GM12878 (cell line): ENCODE measurements around the gene HINFP. TPM values are rescaled to one million over a fixed set of nuclear protein-coding genes. Genes with fewer than 3 reads are reported as not detected.

Experiments used
- BACH1 ChIP-seq: fragments of 450-650 bp; IDR thresholded peaks from 2 replicates; pipeline ENCODE4 v1.6.1; 2017; ENCODE audit warnings: mild to moderate bottlenecking, borderline replicate concordance
- BCL11A ChIP-seq: IDR thresholded peaks from 2 replicates; pipeline ENCODE4 v1.6.1; 2011; ENCODE audit warnings: low read depth, low read length
- BHLHE40 ChIP-seq, 2 experiments: fragments of 450-650 bp in 1 of 2; IDR thresholded peaks; 2 replicates each; pipeline ENCODE4 v1.6.1; 2011 to 2017; ENCODE audit warnings: low read depth in 2 of 2, borderline replicate concordance in 1 of 2, improper control_type of control experiment in 1 of 2, low read length in 1 of 2, mild to moderate bottlenecking in 1 of 2
- CHD1 ChIP-seq: IDR thresholded peaks from 2 replicates; pipeline ENCODE4 v1.6.1; 2012; ENCODE audit warnings: low read depth, low read length, improper control_type of control experiment
- CREB1 ChIP-seq: IDR thresholded peaks from 2 replicates; pipeline ENCODE4 v1.6.1; 2012; ENCODE audit warnings: low read depth, mild to moderate bottlenecking, inconsistent platforms
- DPF2 ChIP-seq: fragments of 450-650 bp; IDR thresholded peaks from 2 replicates; pipeline ENCODE4 v1.6.1; 2017; ENCODE audit warnings: mild to moderate bottlenecking
- EP300 ChIP-seq, 2 experiments: fragments of 150-350 bp in 1 of 2; IDR thresholded peaks; 2 replicates each; pipeline ENCODE4 v1.6.1; 2011 to 2012; ENCODE audit warnings: low read depth in 2 of 2, low read length in 2 of 2, borderline replicate concordance in 1 of 2, improper control_type of control experiment in 1 of 2, inconsistent platforms in 1 of 2; ENCODE audit not compliant: control insufficient read depth in 1 of 2
- NR2C1 ChIP-seq: fragments of 450-650 bp; IDR thresholded peaks from 2 replicates; pipeline ENCODE4 v1.6.1; 2017; ENCODE audit warnings: antibody characterized with exemption, mild to moderate bottlenecking, moderate library complexity
- POLR2A ChIP-seq: IDR thresholded peaks from 2 replicates; pipeline ENCODE4 v1.6.1; 2011; ENCODE audit warnings: low read depth, mild to moderate bottlenecking, low read length
- YY1 ChIP-seq: IDR thresholded peaks from 2 replicates; pipeline ENCODE4 v1.6.1; 2011; ENCODE audit warnings: low read depth, mild to moderate bottlenecking, low read length
- polyA plus RNA-seq, 11 experiments: library from polyadenylated mRNA; depleted of rRNA in 4 of 11; unstranded in 6 of 11; stranded (reverse) in 5 of 11; fragments of >200 nt; fragmentation: Nextera tagmentation in 4 of 11; fragmentation: Illumina TruSeq in 1 of 11; extraction: Ambion mirVana in 4 of 11; extraction: Trizol in 1 of 11; gene quantifications; 1 replicate in 1 of 11; 2 replicates in 10 of 11; pipeline versions ENCODE4 v1.2.1 to v1.2.3, GENCODE V29; 2011 to 2016; ENCODE audit warnings: inconsistent platforms in 2 of 11, missing spikeins in 2 of 11, low read depth in 1 of 11
- total RNA-seq, 4 experiments: library from RNA; depleted of rRNA in 3 of 4; stranded (reverse); fragments of >200 nt in 3 of 4; fragmentation: Illumina TruSeq in 1 of 4; extraction: Trizol in 1 of 4; gene quantifications; 2 replicates each; pipeline versions ENCODE4 v1.2.1 to v1.2.3, GENCODE V29; 2013 to 2021
- TF ChIP-seq, protein P1 (sequence below): fragments of 450-650 bp; formaldehyde crosslinking; IDR thresholded peaks from 2 replicates; pipeline ENCODE4 v1.4.0; 2020; ENCODE audit warnings: mild to moderate bottlenecking, moderate library complexity

Gene HINFP
- total and polyA plus RNA-seq, 10 of the 15 experiments (the other 5 are each of a cell fraction or from before 2014, with no cell fraction given), result 13.1 to 26.3 (median 18.6) TPM

DNA sequence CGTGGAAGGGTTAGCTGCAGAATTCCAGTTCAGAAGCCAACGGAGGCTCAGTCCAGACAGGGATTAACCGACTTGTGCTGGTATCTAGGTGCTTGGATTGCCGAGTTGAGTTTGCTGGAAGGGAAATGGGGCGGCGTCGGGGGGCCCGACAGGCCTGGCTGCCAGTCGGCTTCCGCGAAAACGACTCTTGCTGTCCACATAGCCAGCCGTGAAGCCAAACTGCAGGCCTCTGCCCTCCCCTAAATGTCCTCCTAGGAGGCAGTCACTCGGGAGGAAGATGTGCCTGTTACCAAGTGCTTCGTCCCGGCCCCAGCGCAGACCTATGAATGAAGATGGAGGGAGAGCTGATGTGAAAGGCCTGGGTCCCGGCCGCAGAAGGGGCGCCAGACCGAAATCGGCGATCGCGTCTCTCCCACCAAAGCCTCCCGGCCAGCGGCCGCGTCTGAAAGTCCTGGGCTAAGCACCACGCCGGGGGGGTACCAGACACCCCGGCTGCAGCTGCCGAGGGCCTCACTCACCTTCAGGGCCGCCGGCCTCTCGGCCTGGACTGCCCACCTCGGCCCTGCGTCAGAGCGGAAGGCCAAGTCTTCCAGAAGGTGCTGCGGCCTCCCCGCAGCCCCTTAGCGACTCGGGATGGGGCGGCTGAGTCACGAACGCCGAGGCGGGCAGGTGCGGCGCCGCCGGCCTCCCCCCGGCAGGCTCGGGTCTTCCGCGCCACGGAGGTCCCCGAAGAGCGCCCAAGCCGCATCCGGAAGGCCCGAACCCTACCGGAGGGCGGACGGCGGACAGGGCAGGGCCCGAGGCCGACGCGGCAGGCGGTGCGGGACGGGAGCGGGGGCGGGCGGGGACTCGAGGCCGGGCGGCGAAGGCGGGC, 27.2 kb upstream of the HINFP start (continued):
- TF ChIP-seq, protein P1, sequence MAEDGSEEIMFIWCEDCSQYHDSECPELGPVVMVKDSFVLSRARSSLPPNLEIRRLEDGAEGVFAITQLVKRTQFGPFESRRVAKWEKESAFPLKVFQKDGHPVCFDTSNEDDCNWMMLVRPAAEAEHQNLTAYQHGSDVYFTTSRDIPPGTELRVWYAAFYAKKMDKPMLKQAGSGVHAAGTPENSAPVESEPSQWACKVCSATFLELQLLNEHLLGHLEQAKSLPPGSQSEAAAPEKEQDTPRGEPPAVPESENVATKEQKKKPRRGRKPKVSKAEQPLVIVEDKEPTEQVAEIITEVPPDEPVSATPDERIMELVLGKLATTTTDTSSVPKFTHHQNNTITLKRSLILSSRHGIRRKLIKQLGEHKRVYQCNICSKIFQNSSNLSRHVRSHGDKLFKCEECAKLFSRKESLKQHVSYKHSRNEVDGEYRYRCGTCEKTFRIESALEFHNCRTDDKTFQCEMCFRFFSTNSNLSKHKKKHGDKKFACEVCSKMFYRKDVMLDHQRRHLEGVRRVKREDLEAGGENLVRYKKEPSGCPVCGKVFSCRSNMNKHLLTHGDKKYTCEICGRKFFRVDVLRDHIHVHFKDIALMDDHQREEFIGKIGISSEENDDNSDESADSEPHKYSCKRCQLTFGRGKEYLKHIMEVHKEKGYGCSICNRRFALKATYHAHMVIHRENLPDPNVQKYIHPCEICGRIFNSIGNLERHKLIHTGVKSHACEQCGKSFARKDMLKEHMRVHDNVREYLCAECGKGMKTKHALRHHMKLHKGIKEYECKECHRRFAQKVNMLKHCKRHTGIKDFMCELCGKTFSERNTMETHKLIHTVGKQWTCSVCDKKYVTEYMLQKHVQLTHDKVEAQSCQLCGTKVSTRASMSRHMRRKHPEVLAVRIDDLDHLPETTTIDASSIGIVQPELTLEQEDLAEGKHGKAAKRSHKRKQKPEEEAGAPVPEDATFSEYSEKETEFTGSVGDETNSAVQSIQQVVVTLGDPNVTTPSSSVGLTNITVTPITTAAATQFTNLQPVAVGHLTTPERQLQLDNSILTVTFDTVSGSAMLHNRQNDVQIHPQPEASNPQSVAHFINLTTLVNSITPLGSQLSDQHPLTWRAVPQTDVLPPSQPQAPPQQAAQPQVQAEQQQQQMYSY (CRISPR knock-in tag), result no peak
- TF ChIP-seq NR2C1 (no peak), EP300 (IDR thresholded peaks at IDR 0.05; ENCODE audit: borderline replicate concordance in 1 of 2, control insufficient read depth in 1 of 2, low read depth in 2 of 2, low read length in 2 of 2) (no peak), POLR2A (peak; percentile 69), BCL11A (no peak), CREB1 (0 out of 2 replicates have a peak, but pooled peaks have one; percentile 30), CHD1 (0 out of 2 replicates have a peak, but pooled peaks have one; percentile 67), YY1 (0 out of 2 replicates have a peak, but pooled peaks have one; percentile 17), BACH1 (peak; percentile 57; the same call in 1 of the 2 replicates), DPF2 (0 out of 2 replicates have a peak, but pooled peaks have one; percentile 37), BHLHE40 (IDR thresholded peaks at IDR 0.05; ENCODE audit: borderline replicate concordance in 1 of 2, low read depth in 2 of 2, low read length in 1 of 2) (0 out of 4 replicates have a peak, but pooled peaks of 1 of the 2 experiments have one; percentile 18)
